HG03108 (cell line): ENCODE data around the gene GPRIN1.

Source experiments
- ATAC-seq: cut with Tn5 transposase; IDR thresholded peaks from one replicate; pipeline ENCODE4 v1.9.1; 2021; ENCODE audit warnings: moderate library complexity; ENCODE audit not compliant: unreplicated experiment

The GPRIN1 gene

DNA sequence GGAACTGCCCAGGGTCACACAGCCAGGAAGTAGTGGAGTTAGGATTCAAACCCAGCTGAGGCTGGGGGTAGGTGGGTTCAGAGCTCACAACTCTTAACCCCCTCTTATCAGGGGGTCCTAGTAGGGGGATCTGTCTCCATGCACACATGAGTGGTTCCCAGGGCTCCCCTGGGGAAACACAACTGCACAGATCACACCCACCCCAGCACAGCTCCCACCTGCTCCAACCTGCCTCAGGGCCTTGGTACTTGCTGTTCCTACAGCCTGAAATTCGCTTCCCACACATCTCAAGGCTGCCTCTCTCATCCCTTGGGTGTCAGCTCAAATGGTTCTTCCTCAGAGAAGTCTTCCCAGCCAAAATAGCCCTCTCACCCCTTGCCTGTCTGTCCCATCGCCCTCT is 15.6 kb upstream of the GPRIN1 start:
- no peak for ATAC-seq

DNA sequence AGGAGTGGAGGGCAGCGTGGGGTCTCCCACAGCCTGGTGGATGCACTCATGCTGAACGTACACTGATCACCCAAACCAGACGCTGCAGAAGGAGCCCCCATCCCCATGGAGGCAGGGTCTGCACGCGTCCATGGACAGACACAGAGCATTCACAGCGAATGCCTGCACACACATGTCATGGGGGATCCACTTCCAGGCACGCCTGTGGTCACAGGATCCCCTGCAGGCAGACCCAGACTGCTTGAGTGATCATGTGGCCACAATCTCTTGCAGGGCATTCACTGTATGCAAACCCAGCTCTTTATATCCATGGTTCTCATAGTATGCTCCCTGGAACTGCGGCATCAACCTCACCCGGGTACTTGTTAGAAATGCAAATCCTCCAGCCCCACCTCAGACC is 15.0 kb upstream of the GPRIN1 start:
- no peak for ATAC-seq

DNA sequence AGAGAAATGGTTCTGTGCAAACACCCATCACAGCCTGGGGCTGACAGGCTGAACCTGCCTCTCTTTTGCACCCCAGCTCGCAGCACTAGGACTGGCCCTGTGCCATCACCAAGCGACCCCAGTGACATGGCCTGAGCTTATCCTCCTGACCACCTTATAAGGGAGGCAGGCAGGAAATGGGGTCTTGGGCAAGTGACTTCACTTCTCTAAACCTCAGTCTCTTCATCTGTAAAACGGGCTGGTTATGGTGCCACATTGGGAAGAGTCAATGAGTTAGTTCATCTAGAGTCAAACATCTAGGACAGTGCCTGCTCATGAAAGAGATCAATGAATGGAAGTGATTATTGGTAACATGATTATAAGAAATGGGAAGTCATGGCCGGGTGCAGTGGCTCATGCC is 14.2 kb upstream of the GPRIN1 start:
- ATAC-seq = no peak

DNA sequence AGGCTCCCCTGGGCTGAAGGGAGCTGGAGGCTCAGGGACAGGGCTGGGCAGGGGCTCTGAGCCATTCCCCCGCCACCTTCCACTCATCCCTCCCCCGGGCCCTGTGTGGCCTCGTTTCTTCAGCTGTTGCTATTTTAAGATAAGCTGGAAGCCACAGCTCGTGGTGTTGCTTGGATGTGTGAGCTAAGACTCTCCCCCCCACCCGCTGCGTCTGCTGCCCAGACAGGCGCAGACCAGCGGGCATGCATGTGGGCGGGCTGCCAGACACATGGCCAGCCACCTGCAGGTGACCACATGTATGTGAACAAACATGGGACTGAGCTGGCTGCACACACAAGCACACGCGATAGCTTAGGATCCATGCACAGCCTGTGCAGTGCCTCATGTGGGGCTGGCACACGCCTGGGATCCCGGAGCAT is 11.7 kb upstream of the GPRIN1 start:
- no peak for ATAC-seq

DNA sequence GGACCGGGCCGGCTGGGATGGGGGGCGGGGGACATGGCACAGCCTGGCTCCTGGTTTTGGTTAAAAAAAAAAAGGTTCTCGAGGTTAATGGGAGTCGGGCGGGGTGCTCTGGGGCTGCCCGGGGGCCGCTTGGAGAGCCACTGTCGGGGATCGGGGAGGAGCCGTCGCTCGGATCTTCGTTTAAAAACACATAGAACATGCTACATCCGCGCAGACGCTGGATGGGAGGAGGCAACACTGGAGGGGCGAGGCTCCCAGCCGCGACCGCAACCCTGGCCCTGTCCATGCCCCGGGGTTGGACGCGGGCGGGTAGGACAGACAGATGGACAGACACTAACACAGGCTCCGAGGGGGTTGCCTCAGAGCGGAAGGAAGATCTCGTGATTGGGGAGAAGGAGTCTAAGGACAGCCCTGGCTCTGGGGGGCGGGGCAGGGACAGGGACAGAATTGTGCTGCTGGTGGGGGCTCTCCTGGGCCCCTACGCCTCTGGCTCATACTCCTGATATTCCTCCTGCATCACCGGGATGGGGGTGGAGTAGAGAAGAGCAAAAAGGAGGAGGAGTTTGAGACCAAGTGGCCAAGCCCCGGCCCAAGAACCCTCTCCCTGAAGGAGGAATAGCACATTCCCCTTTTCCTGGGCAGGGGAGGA is 10.5 kb upstream of the GPRIN1 start:
- no peak for ATAC-seq

DNA sequence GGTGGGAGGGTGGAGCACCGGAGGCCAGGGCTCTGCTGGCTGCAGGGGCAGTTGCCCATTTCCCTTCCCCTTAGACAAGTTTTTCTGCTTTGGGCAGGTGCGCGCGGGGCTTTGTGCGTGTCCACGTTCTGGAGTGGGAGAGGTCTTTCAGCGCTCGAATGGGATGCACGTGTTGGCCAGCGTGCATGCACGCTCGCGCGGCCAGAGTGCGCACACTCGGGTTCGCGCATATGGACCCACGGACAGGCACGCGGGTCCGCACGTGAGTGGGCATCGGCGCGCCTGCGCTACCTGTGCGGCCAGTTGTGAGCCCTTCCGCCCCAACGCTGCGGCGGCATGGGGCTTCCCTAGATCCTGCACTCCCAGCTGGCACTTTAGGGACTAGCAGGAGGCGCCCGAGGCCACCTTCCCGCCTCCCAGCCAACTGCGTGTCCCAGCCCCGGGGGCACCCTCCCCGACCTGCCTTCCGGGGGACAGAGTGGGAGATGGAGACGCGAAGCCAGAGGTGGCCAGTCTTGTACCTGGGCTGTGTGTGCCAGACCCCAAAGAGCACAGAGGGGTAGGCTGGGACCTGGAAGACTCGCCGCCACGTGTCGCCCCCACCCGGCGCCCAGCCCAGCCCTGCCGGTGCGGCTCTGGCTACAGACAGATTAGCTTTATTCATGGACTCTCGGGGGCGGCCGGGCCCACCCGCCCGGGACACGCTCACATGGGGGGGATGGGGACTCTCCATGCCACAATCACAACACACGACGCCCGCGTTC is 9.8 kb upstream of the GPRIN1 start:
- no peak for ATAC-seq

DNA sequence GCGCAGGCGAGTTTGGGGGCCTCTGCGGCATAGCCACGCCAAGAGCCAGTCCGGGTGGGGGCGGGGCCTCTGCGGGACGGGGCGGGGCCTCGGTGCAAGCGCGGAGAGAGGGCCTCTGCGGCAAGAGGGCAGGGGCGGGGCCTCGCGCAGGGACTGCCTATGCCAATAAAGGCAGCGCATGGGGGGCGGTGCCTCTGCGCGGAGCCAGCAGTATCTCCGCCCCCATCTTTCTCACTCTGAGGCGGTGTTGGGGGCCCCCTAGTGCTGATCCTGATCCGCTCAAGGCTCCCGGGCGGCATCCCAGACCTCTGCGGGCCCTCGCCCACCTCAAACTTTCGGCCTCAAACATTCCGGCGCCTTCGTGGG is 9.2 kb upstream of the GPRIN1 start:
- ATAC-seq = peak; percentile 54

DNA sequence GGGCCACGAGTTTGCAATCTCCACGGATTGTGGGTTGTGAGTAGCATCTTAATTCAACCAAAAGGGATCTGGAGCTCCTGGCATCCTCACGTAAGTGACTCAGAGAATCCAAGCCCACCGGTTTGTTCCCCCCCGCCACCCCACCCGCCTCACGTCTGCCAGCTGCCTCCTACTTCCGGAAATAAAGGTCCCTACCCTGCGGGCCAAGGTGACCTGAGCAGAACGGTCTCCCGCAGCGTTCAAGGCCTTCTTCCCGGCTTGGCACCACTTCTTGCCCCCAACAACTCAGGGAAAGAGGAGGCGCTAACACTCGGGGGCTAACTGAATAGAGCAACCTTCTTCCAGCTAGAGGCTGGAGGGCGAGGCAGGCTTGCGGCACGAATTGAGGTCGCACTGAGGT is 8.8 kb upstream of the GPRIN1 start:
- ATAC-seq = no peak

DNA sequence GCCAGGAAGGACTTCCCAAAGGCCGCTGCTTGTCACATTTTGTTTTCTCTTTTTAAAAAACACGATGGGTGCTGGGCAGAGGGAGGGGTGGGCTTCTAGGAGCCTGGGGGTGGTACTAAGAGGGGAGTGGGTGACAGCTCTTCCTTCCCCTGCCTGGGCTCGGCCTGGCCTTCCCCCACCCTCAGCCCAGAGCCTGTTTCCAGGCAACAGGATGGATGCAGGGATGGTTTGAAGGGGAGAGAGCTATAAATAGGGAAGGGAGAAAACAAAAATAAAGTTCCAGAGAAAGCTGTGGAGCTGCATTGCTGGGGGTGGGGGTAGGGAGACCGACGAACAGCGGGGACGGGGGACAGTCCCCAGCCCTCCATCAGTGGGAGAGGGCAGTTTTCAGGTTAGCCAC is 6.6 kb upstream of the GPRIN1 start:
- ATAC-seq = no peak

DNA sequence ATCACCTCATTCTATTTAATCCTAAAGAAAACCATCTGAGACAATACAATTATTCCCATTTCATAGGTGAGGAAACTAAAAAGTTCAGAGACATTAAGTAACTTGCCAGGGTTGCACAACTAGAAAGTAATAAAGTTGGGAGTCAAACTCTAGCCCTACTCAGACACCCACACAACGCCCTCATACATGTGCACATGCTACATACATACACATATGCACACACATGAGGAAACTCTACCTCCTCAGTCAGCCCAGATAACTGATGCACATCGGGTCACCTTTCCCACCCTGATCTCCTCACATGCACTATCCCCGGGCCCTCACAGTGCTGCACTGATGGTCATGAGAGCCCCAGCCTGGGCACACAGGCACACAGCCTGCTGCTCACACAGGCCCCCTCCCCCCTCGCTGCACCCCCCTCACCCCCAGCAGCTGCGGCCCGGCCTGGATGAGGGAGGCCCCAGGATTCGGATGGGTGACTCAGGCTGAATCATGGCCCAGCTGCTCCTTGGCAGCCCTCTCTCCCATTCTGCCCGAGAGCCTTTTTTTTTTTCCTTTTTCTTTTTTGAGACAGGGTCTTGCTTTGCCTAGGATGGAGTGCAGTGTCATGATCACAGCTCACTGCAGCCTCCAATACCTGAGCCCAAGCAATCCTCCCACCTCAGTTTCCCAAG is 5.0 kb upstream of the GPRIN1 start:
- ATAC-seq = no peak

DNA sequence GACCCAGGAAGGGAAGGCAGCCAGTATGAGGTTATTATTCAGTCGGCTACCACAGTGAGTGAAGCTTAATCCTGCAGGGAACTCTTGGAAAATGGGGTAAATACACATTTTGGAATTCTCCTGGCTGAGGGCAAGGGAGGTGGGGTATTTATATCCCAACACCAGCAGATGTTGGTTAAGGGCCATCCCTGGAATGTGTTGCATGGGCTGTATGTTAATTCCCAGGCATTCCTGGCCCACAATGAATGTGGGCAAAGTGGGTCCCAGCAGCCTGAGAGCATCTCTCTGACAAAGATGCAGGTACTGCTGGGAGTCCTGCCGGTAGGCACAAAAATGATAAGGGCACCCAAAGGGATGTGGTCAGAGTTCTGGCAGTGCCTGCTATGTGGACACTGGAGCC is 2.9 kb upstream of the GPRIN1 start:
- no peak for ATAC-seq

DNA sequence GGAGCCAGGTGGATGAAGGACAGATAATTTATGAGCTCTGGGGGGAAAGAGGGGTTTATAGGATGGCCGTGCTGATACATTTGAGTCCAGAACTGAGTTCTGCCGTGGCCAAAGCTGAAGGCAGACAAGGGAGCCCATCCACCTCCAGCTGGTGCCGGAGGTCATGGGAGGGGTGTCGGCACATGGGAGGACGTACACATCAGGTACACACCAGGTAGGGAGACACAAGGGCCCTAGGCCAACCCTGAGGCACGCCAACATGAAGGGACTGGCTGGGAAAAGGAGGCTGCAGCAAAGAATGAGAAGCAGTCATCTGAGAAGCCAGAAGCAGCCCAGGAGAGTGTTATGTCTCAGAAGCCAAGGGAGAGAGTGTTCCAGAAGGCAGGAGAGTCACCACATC is 2.1 kb upstream of the GPRIN1 start:
- no peak for ATAC-seq

DNA sequence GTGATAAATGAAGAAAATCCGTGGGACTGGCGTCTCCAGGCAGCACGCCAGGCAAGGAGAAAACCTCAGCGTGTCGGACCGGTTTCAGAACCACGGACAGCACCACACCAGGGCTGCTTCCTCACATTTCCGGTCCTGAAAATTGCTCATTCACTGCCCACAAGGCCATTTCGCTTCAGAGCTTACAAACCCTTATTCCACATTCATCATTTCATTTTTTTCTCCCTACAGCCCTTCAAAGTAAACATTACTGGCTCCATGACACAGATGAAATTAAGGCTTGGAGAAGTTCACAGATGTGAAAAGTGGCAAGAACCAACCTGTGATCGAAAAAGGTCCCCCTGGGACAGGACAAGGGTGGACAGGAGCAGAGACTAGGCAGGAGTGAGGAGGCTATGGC is 1.5 kb upstream of the GPRIN1 start:
- ATAC-seq = no peak

DNA sequence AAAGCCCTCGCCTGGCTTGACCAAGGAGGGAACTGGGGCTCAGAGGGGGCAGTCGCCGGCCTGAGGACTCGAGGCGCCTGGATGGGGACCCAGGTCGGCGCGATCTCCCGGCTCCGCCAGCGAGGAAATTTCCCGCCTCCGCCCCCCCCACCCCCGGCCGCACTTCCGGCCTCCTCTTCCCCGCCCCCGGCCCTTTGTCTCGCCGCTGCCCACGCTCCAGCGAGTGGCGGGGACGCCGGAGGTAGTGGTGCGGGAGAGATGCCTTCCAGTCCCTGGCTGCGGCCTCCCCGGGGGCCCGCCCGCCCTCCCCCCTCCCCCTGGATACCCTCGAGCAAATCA is 448 bp upstream of the GPRIN1 start:
- no peak for ATAC-seq

DNA sequence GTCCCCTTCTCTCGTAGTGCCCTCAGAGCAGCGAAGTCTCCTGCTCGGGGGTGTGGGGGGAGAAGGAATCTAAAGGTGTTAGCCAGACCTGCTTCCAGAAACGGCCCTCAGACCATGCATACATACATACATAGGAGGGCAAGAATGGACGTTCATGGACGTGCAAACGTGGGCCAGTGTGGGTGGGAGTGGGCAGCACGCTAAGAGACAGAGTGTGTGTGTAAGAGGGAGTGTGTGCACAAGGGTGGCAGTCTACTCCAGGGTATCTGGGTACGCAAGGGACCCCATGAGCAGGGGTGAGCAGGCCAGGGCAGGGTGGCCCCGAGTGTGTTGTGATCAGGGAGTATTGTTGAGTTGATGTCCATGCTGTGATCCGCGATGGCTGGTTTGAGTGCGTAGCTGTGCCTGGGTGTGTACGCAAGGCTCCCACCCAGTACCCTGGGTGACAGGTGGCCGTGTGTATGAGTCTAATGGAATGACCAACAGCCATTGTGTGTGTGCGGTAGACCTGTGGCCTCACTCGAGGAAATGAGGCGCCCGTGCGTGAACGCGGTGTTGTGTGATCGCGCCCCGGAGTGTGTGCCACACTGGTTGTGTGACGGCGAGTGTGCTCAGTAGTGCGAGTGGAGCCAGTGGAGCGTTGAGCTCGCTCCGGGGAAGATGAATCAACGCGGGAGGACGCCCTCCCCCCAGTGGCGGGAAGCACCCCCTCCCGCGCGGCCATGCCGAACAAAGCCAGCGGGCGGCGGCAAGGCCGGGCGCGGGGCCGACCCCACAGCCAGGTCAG is 826 bp downstream of the GPRIN1 start:
- ATAC-seq = peak; percentile 13

DNA sequence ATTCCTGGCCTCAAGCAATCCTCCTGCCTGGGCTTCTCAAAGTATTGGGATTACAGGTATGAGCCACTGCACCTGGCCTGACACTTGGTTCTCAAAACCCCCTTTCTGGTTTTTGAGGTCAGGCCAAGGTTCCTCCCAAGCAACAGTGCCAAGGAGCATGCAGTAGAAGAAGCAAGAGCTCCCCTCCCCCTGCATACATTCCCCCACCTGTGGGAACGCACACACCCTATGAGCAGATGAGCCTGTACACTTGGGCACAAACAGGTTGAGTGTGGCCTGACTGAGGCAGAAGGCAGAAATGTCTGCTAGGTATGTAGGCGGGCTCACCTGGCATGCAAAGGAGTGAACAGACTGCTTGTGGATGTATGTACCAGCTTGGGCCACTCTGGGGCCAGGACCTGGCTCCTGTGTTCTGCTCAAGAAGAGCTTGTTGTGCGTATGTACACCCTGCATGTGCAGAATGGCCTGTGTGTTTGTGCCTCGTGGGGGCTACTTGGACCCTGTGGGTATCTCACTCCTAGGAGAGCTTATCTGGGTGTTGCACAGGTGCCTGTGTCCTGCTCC is 1.7 kb downstream of the GPRIN1 start:
- ATAC-seq = no peak

DNA sequence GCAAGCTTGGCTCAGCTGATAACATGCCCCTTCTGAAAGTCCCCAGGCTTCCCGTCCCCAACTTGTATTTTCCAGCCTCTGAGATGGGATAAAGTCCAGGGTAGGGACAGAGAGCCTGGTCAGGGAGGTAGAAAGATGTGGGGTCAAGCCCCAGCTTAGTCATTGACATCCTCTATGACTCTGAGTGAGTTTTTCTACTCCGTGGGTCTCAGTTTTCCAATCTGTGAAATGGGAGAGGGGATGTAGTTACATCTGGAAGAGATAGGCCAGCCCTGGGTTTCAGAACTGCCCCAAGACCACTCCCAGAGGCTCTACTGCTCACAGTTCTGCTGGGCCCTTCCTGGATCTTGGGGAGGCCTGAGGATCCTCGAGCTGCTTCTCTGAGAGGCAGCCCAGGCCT is 3.1 kb downstream of the GPRIN1 start:
- no peak for ATAC-seq

DNA sequence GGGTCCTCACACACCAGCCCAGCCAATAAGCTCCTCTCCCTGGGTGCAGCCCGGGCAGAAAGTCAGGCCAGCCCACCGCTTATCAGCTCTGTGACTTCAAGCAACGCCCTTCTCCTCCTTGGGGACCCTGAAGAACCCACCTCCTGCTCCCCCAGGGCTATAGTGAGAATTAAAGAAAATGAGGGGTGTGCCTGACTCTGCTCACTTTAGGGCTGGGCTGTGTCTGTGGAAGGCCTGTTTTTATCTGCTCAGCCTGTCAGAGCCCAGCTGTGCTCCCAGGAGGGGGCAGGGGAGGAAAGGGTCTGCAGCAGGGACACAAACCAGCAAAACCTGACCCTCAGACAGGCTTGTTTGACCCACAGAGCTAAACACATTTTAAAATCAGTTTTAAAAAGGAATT is 3.9 kb downstream of the GPRIN1 start:
- ATAC-seq = no peak

DNA sequence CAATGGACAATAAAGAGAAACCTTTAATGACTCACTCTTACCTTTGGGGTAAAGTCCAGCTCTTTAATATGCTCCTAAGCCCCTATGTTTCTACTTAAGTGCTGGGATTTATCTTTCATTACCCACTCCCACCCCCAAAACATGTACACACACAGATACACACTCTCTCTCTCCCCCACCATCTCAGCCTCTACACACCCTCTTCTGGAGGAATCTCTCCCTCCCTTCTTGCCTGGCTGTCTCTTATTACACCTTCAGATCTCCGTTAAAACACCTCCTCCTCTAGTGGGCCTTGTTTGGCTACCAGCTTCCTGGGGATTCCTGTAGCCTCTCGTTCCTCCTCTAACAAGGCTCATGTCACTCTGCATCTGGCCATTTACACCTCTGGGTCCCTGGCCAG is 6.9 kb downstream of the GPRIN1 start:
- ATAC-seq = no peak

DNA sequence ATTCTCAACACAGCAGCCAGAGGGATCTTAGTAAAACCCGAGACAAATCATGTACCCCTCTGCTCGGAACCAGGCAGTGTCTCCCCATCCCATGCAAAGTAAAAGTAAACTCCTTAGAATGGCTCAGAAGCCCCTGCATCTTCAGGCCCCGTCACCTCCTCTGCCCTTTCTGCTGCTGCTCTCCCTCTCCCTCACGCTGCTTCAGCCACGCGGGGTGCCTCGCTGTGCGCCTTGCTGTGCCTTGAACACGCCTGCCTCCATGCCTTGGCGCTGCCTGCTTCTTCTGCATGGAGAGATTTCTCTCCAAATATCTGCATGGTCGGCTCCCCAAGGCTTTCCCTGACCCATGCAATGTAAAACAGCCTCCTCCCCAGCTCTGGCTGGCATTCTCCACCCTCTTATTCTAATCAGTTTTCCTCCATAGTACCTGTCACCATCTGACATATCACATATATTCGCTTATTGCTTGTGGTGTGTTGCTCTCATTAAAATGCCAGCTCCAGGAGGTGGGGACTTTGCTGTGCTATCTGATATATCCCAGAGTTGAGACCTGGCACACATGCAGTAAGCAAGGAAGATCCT is 8.0 kb downstream of the GPRIN1 start:
- no peak for ATAC-seq
